ENCODE results near the gene MAGI1. TPM values are rescaled to one million over a fixed set of nuclear protein-coding genes. Genes with fewer than 3 reads are reported as not detected.
A peak's percentile ranks its signal among the peaks of the same experiment; 100 is the strongest.

Gene MAGI1
- total and polyA plus RNA-seq, 7 donors = 10.2 to 54.0 (median 29.8) TPM

DNA sequence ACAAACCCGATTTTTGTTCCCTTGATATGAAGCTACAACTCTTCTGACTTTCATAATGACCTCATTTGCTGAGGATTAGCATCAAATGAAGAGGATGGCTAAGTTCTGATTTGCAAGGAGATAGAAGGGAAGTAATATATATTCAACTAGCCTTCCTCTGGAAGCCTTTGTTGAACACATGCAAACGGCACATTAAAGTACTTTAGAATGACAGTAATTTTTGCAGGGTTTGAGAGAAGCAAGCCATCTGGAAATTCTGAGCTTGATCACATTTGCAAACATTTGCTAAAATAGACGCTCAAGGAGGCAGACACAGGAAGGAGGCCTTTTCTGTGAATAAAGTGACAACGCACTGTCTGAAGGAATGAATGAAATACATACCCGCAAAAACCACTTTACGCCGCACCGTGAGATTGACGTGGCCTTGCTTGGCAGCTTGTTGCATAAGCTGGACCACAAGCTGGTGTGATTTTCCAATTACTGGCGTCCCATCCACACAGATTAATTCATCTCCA lies 657.2 kb downstream of the MAGI1 start:
- WGBS, 2 donors = 88 to 91% methylated on average over 10 of the region's 10 CpGs
- H3K36me3 ChIP-seq = peaks cover 0 to 49% (median 17%) of the 10 kb centered on the region in 4 donors
- DNase-seq = no peak
- intact Hi-C loops (cut with DNase I) = no loop called here
- no peak overlapping the region for H3K4me3 ChIP-seq
- H3K27me3 ChIP-seq = no peaks in the 10 kb centered on the region
- TF ChIP-seq EP300 (IDR thresholded peaks at IDR 0.05) = no peak
- TF ChIP-seq POLR2AphosphoS5 (IDR thresholded peaks at IDR 0.05) = no peak
- no peak for TF ChIP-seq POLR2A (IDR thresholded peaks at IDR 0.05)
- TF ChIP-seq, protein P1, sequence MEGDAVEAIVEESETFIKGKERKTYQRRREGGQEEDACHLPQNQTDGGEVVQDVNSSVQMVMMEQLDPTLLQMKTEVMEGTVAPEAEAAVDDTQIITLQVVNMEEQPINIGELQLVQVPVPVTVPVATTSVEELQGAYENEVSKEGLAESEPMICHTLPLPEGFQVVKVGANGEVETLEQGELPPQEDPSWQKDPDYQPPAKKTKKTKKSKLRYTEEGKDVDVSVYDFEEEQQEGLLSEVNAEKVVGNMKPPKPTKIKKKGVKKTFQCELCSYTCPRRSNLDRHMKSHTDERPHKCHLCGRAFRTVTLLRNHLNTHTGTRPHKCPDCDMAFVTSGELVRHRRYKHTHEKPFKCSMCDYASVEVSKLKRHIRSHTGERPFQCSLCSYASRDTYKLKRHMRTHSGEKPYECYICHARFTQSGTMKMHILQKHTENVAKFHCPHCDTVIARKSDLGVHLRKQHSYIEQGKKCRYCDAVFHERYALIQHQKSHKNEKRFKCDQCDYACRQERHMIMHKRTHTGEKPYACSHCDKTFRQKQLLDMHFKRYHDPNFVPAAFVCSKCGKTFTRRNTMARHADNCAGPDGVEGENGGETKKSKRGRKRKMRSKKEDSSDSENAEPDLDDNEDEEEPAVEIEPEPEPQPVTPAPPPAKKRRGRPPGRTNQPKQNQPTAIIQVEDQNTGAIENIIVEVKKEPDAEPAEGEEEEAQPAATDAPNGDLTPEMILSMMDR (IDR thresholded peaks at IDR 0.05) = no peak
- H3K27ac ChIP-seq = no peak overlapping the region
- peaks cover 0 to 34% (median 11%) of the 10 kb centered on the region in 4 donors for H3K4me1 ChIP-seq
- H3K9me3 ChIP-seq = no peaks in the 10 kb centered on the region

DNA sequence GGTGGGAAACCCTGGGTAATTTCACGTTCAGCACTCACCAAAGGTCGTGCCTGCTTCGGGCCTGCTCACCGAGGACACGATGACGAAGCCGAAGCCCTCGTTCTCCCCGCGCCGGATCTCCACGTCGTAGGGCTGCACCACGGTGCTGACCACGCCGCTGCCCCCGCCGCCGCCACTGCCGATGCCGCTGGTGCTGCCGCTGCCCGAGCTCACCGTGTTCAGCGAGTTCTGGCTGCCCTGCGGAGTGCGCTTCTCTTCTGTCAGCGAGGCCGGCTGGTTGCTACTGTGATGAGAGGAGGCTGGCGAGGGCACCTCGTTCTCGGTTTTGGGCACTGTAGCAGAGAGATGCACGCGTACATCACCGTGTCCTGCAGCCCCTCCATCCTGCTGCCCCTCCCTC lies 659.5 kb downstream of the MAGI1 start:
- WGBS, 2 donors = 98% methylated on average over 35 of the region's 35 CpGs
- H3K4me3 ChIP-seq = no peak overlapping the region
- H3K4me1 ChIP-seq = peaks cover 0 to 27% (median 3%) of the 10 kb centered on the region in 4 donors
- TF ChIP-seq POLR2AphosphoS5 (IDR thresholded peaks at IDR 0.05) (no peak), POLR2A (IDR thresholded peaks at IDR 0.05) (no peak), EP300 (IDR thresholded peaks at IDR 0.05) (no peak)
- TF ChIP-seq, protein P1 (IDR thresholded peaks at IDR 0.05) = no peak
- peak; percentile 61 for DNase-seq
- H3K9me3 ChIP-seq = no peaks in the 10 kb centered on the region
- peak overlapping the region in 3 of 4 donors; percentile 9 to 57 (median 16) for H3K27ac ChIP-seq
- H3K36me3 ChIP-seq = peaks cover 0 to 49% (median 17%) of the 10 kb centered on the region in 4 donors
- intact Hi-C loops (cut with DNase I) = no loop called here
- H3K27me3 ChIP-seq = no peaks in the 10 kb centered on the region

DNA sequence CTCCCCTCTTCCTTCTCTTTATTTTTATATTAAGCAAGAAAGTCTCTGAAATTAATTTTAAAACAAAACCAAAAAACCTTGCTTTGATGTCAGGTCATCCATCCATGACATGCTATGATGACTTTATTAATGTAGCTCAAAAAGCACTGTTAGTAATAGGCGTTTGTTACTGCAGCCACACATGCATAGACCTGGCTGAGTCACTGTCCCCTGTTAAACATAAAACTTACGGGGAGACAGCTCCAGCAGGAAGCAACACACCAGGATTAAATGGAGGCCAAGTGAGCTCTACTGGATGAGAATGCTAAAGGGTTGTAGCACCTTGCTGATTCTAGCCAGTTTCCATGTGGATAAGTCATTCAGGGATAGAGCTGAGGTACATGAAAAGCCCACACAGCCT lies 661.1 kb downstream of the MAGI1 start:
- TF ChIP-seq EP300 (IDR thresholded peaks at IDR 0.05) = no peak
- TF ChIP-seq, protein P1 (IDR thresholded peaks at IDR 0.05) = no peak
- TF ChIP-seq POLR2AphosphoS5 (IDR thresholded peaks at IDR 0.05) = no peak
- TF ChIP-seq POLR2A (IDR thresholded peaks at IDR 0.05) = no peak
- H3K27me3 ChIP-seq = no peaks in the 10 kb centered on the region
- intact Hi-C loops (cut with DNase I) = no loop called here
- H3K36me3 ChIP-seq = peaks cover 0 to 41% (median 12%) of the 10 kb centered on the region in 4 donors
- H3K9me3 ChIP-seq = no peaks in the 10 kb centered on the region
- DNase-seq = no peak
- peak overlapping the region in 2 of 4 donors; percentile 16 to 57 for H3K27ac ChIP-seq
- 91 to 93% methylated on average over 2 of the region's 2 CpGs for WGBS, 2 donors
- peaks cover 0 to 27% (median 3%) of the 10 kb centered on the region in 4 donors for H3K4me1 ChIP-seq
- no peak overlapping the region for H3K4me3 ChIP-seq

DNA sequence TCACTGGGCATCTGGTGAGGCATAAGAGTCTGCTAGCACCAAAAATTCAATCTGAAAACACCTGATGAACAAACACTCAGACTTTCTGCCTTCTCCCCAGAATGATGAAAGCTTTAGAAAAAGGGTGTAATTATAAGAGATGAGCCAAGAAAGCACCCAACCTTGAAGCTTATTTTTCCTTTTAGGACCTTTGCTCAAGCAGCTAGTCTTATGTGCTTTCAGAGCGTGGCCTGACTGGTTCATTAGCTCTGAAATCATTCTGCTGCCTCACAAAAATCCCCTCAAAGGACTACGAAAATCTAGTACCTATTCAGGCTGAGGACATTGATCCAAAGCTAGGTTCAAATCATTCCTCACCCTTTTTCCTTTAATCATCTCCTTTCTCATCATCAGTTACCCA lies 662.3 kb downstream of the MAGI1 start:
- intact Hi-C loops (cut with DNase I) = no loop called here
- Histone ChIP-seq H3K4me3 (no peak overlapping the region), H3K27me3 (no peaks in the 10 kb centered on the region), H3K27ac (peak overlapping the region in 3 of 4 donors; percentile 4 to 53 (median 20)), H3K9me3 (peaks cover 0 to 4% (median 0%) of the 10 kb centered on the region in 4 donors), H3K4me1 (peaks cover 0 to 31% (median 5%) of the 10 kb centered on the region in 4 donors), H3K36me3 (peaks cover 0 to 29% (median 8%) of the 10 kb centered on the region in 4 donors)
- WGBS, 2 donors = 81 to 90% methylated on average over 2 of the region's 2 CpGs
- DNase-seq = no peak
- TF ChIP-seq, protein P1 (IDR thresholded peaks at IDR 0.05) = no peak
- TF ChIP-seq POLR2AphosphoS5 (IDR thresholded peaks at IDR 0.05) = no peak
- TF ChIP-seq EP300 (IDR thresholded peaks at IDR 0.05) = no peak
- TF ChIP-seq POLR2A (IDR thresholded peaks at IDR 0.05) = no peak
